Lower leg skin (tissue), 3 donors: Measurements from ENCODE around the gene CD276.

ENCODE experiments used
- CTCF ChIP-seq, 3 donors: fragments of 450-650 bp; IDR thresholded peaks; one replicate each; pipeline ENCODE4 v1.5.1; 2016; ENCODE audit warnings: antibody characterized with exemption in 3 of 3, mild to moderate bottlenecking in 3 of 3, moderate library complexity in 2 of 3
- POLR2A ChIP-seq, 2 donors: fragments of 450-650 bp; IDR thresholded peaks; one replicate each; pipeline ENCODE4 v1.6.1; 2016 to 2017; ENCODE audit warnings: antibody characterized with exemption in 2 of 2, mild to moderate bottlenecking in 1 of 2, moderate library complexity in 1 of 2

- no peak for TF ChIP-seq CTCF (IDR thresholded peaks at IDR 0.05)
- no peak for TF ChIP-seq POLR2A (IDR thresholded peaks at IDR 0.05)
Measured at GRCh38 chr15:73746883-73747282, 62.7 kb downstream of the CD276 start.
